ENCODE results near the gene ADCK2.

DNA sequence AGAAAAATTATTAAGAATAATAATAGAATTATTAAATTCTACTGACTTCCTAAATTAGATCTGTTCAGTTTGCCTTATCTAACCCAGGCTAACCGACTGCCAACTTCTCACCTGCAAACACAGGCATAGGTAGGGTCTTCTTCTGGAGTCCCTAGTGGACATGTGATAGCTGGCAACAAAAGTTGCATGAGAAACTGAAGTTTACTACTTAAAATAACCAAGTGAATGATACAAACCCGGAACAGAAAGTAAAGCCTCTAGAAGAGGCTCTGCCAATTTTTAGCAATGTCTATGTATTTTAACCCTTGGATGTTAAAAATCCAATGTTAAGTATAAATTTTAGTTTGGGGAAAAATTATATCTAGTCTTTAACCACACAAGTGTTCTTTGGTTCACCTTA is 61.4 kb downstream of the ADCK2 start:
- no peak for TF ChIP-seq POLR2A (IDR thresholded peaks at IDR 0.05)
- TF ChIP-seq, protein P1, sequence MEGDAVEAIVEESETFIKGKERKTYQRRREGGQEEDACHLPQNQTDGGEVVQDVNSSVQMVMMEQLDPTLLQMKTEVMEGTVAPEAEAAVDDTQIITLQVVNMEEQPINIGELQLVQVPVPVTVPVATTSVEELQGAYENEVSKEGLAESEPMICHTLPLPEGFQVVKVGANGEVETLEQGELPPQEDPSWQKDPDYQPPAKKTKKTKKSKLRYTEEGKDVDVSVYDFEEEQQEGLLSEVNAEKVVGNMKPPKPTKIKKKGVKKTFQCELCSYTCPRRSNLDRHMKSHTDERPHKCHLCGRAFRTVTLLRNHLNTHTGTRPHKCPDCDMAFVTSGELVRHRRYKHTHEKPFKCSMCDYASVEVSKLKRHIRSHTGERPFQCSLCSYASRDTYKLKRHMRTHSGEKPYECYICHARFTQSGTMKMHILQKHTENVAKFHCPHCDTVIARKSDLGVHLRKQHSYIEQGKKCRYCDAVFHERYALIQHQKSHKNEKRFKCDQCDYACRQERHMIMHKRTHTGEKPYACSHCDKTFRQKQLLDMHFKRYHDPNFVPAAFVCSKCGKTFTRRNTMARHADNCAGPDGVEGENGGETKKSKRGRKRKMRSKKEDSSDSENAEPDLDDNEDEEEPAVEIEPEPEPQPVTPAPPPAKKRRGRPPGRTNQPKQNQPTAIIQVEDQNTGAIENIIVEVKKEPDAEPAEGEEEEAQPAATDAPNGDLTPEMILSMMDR (IDR thresholded peaks at IDR 0.05), result no peak
